ENCODE results near the gene WDR62. TPM values are rescaled to one million over a fixed set of nuclear protein-coding genes. Genes with fewer than 3 reads are reported as not detected.

Gene WDR62
- total RNA-seq, 1 experiment from 2014 or later, result 51.4 TPM

- Histone ChIP-seq H3K9me3 (ENCODE audit: control insufficient read depth, insufficient read depth, low read depth, low read length) (no peaks in the 10 kb centered on the region), H3K27me3 (ENCODE audit: control insufficient read depth, insufficient read depth, low read length) (no peaks in the 10 kb centered on the region), H3K27ac (ENCODE audit: low read length) (no peak overlapping the region), H3K36me3 (ENCODE audit: control insufficient read depth, insufficient read depth, low read length) (peaks cover 27% of the 10 kb centered on the region; the same call in 1 of the 2 replicates), H3K4me1 (ENCODE audit: control insufficient read depth, insufficient read depth, low read length) (peaks cover 7% of the 10 kb centered on the region; the same call in 1 of the 2 replicates), H3K4me3 (ENCODE audit: low read depth in 2 of 2, low read length in 2 of 2) (no peak overlapping the region)
- DNase-seq (ENCODE audit: low read depth, low spot score) (no peak), ATAC-seq (no peak; the same call in 1 of the 2 replicates)
- CTCF ChIA-PET, result no interaction called here
- intact Hi-C loops (cut with micrococcal nuclease; ENCODE audit: unreplicated experiment) (no loop called here), in situ Hi-C loops (cut with HindIII; ENCODE audit: low pct_unique_long_range_greater_than_20kb, low sequenced_read_pairs) (no loop called here)
- no TSS peak for BruUV-seq (replicated peaks)
- TF ChIP-seq TCF7L2 (IDR thresholded peaks at IDR 0.05; ENCODE audit: low read depth, low read length), result no peak
- no peak for TF ChIP-seq POLR2AphosphoS5 (IDR thresholded peaks at IDR 0.05; ENCODE audit: low read depth, low read length)
- TF ChIP-seq SIN3A (IDR thresholded peaks at IDR 0.05; ENCODE audit: borderline replicate concordance, insufficient read depth, low read depth, low read length), result no peak
- TF ChIP-seq REST (IDR thresholded peaks at IDR 0.05; ENCODE audit: insufficient read depth in 1 of 2, low read depth in 2 of 2, low read length in 1 of 2), result no peak
- no peak for TF ChIP-seq CTCF (IDR thresholded peaks at IDR 0.05)
- POLR2A ChIA-PET, result no interaction called here
Measured at GRCh38 chr19:36072081-36072480, 17.4 kb downstream of the WDR62 start.

- ATAC-seq (no peak), DNase-seq (ENCODE audit: low read depth, low spot score) (no peak)
- H3K27me3 ChIP-seq (ENCODE audit: control insufficient read depth, insufficient read depth, low read length), result no peaks in the 10 kb centered on the region
- in situ Hi-C loops (cut with HindIII; ENCODE audit: low pct_unique_long_range_greater_than_20kb, low sequenced_read_pairs) (no loop called here), intact Hi-C loops (cut with micrococcal nuclease; ENCODE audit: unreplicated experiment) (no loop called here)
- BruUV-seq (replicated peaks), result no TSS peak
- H3K9me3 ChIP-seq (ENCODE audit: control insufficient read depth, insufficient read depth, low read depth, low read length), result no peaks in the 10 kb centered on the region
- ChIA-PET CTCF (no interaction called here), POLR2A (no interaction called here)
- no peak overlapping the region for H3K4me3 ChIP-seq (ENCODE audit: low read depth in 2 of 2, low read length in 2 of 2)
- no peak overlapping the region for H3K27ac ChIP-seq (ENCODE audit: low read length)
- H3K4me1 ChIP-seq (ENCODE audit: control insufficient read depth, insufficient read depth, low read length), result peaks cover 7% of the 10 kb centered on the region; the same call in 1 of the 2 replicates
- peak; percentile 72 to 79 for TF ChIP-seq REST (IDR thresholded peaks at IDR 0.05; ENCODE audit: insufficient read depth in 1 of 2, low read depth in 2 of 2, low read length in 1 of 2)
- TF ChIP-seq POLR2AphosphoS5 (IDR thresholded peaks at IDR 0.05; ENCODE audit: low read depth, low read length), result no peak
- no peak for TF ChIP-seq SIN3A (IDR thresholded peaks at IDR 0.05; ENCODE audit: borderline replicate concordance, insufficient read depth, low read depth, low read length)
- H3K36me3 ChIP-seq (ENCODE audit: control insufficient read depth, insufficient read depth, low read length), result peaks cover 24% of the 10 kb centered on the region; the same call in 1 of the 2 replicates
Measured at GRCh38 chr19:36073121-36073876, 18.6 kb downstream of the WDR62 start.
